Measurements from ENCODE around the gene BCAP31.

DNA sequence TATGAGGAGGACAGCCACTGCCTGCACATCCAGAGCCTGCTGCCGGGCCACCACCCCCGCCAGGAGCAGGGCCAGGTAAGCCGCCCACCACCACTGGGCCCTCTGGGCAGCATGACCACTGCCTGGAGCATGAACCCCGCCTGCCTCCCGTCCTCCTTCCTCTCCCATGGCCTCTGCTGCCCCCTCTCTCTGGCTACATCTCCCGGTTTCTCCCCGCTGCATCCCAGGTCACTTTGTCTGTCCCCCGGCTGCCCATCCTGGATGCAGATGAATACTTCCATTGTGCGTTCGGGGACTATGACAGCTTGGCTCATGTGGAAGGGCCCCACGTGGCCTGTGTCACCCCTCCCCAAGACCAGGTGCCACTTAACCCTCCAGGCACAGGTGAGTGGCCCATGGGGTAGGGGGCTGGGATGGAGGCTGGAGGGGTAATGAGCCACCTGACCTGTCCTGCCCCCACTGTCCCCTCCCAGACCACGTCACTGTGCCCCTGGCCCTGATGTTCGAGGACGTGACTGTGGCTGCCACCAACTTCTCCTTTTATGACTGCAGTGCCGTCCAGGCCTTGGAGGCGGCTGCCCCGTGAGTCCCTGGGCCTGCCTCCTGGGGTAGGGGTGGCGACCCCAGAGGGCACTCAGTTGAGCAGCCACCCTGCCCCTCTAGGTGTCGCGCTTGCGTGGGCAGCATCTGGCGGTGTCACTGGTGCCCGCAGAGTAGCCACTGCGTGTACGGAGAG, 45.8 kb upstream of the BCAP31 start:
- TF ChIP-seq, protein P1, sequence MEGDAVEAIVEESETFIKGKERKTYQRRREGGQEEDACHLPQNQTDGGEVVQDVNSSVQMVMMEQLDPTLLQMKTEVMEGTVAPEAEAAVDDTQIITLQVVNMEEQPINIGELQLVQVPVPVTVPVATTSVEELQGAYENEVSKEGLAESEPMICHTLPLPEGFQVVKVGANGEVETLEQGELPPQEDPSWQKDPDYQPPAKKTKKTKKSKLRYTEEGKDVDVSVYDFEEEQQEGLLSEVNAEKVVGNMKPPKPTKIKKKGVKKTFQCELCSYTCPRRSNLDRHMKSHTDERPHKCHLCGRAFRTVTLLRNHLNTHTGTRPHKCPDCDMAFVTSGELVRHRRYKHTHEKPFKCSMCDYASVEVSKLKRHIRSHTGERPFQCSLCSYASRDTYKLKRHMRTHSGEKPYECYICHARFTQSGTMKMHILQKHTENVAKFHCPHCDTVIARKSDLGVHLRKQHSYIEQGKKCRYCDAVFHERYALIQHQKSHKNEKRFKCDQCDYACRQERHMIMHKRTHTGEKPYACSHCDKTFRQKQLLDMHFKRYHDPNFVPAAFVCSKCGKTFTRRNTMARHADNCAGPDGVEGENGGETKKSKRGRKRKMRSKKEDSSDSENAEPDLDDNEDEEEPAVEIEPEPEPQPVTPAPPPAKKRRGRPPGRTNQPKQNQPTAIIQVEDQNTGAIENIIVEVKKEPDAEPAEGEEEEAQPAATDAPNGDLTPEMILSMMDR (IDR thresholded peaks at IDR 0.05): no peak
- no peak for TF ChIP-seq POLR2A (IDR thresholded peaks at IDR 0.05)

All from heart left ventricle (tissue), 13 donors.